GM18868 (cell line): ENCODE measurements around the gene GABRA1.

ENCODE experiments used
- ATAC-seq: cut with Tn5 transposase; IDR thresholded peaks from one replicate; pipeline ENCODE4 v1.9.1; 2021; ENCODE audit warnings: mild to moderate bottlenecking, moderate library complexity; ENCODE audit not compliant: unreplicated experiment

GABRA1 gene

DNA sequence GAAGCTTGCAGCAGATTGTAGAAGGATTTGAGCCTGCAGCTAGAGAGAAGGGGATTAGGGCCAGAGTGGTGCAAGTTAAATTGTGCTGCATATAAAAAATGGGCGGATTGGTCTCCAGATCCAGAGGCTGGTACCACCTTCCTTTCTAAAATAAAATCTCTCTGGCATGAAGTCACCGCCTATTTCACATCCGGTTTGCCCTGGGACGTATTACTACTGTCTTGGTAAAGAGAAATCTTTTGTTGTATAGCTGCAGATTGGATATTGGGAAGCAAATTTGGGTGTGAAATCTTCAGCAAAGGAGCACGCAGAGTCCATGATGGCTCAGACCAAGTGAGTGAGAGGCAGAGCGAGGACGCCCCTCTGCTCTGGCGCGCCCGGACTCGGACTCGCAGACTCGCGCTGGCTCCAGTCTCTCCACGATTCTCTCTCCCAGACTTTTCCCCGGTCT lies at the start of gene GABRA1:
Gene GABRA1 (plus strand): TSS at position 180 of the 451 bp plus-strand sequence. CDS start 2,691 bp downstream, outside the sequence.
- ATAC-seq, result no peak

DNA sequence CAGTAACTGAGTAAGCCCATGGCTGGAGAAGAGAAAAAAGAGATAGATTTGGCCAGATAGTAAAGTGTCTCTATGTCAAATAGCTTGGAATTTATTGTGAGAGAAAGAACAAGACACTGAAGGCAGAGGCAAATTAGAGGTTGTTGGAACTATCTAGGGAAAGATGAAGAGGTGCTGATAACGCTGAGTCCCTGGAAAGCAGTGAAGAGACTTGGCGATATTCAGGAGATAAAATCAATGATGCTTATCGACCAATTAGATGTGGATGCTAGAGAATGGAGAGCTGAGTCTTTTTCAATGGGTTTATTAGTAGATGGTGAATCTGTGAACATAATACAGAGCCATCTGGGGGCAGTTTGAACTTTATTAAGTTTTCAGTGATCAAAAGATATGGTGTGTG lies 48.6 kb upstream of the GABRA1 start:
- ATAC-seq, result no peak

DNA sequence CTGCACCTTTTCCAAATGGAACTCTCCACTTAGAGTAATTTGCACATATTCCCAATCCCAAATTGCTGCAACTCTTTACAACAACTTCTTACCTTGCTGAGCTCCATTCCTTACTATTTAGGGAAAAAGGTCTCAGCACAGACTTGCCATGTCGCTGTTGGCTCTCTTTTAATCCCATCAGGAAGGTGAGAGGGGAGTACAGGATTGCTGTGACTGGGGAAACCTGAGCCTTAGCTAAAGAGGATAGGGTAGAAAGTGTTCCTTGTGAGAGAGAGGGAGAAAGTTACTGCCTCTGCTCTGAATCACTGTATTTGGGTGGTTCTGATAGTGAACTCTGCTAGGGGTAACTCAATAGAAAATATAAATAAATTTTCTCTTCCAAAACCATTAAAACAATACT lies 43.7 kb upstream of the GABRA1 start:
- ATAC-seq, result no peak

DNA sequence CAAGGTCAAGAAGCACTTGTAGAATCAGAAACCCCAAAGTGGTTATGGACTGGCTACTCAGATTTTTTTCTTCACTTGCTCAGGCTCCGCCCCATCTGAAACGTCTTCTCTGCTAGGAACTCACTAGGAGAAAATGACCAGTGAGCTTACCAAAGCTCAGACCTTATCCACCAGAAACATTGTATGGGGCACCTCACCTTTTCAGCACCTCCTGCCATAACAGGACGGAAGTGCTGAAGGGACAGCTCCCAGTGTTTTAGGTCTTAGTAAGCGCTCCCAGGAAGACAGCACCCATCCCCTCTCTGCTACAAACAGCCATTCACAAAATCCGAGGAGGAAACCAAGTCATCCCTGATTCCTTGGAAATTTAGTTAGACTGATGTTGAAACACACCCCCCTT lies 1.2 kb upstream of the GABRA1 start:
- no peak for ATAC-seq

DNA sequence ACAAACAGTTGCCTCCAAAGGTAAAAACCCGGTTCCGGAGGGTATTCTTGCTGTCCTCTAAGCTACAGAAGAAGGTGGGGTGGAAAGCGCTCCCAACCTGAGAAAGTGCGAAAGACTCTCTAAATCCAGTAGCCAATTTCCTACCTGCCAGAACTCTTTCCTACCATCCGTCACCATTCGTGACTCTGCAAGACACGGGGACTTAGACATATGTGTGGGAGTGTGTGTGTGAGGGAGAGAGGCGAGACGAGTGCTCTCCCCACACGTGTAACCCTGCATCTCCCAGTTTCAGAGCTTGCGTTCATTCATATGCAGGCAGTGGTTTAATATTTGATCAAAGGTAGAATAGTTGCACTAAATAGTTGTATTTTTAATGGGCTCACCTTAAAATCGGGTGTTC lies 473 bp upstream of the GABRA1 start:
- ATAC-seq, result no peak

DNA sequence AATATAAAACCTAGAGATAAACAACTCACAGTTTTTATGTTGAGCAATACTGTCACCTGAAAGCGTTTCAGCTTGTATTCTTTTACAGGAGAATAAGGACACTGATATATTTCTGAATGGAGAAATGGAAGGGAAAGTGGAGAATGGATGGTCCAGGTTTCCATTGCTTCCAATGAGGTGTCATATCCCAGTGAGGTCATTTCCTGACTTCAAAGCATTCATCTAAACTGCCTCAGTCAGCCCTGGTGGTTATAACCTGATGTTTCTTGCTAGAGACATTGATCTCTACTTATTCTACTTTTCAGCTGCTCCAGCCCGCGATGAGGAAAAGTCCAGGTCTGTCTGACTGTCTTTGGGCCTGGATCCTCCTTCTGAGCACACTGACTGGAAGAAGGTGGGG lies 2.6 kb downstream of the GABRA1 start:
- ATAC-seq, result no peak

DNA sequence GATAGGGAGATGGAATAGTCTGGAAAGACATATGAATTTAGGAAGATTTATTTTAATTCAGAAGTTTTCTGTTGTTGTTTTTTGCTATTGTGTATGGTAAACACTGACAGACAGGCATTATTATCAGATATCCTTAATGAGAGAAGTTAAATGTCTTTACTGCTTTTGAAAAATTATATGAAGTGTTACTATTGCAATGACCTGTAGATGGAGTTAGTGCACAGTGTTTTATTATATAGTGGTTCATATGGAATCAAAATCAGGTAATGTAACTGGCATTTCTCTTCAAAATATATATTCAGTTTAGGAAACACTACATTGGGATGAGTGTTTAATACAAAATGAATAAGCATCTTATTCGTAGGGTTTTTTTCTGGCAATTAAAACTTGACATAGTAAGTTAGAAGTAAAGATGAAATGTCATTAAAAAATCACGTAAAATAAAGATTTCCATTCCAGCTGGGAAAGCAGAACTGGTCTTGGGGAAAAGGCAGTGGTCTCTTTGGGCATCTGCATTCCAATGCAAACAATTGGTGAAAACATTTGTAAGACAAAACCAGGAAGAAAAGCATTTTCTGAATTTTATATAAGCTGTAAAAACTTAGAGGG lies 3.9 kb downstream of the GABRA1 start:
- ATAC-seq, result no peak

DNA sequence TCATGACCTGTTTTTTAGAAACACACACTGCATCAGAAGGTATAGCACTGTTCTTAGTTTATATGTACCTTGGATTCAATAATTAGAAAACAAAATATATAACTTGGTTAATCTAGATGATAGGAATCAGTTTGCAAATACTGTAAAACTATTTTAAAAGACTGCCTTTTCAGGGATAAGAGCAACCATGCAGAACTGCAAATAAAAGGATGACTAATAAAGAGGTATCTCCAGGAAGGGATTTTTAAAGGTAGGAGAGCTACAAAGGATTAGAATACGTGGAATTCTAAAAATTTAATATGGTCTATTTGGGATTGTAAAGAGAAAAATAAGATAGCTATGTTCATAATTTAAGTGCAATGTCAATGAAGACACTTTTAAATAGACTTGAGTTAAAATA lies 9.4 kb downstream of the GABRA1 start:
- no peak for ATAC-seq

DNA sequence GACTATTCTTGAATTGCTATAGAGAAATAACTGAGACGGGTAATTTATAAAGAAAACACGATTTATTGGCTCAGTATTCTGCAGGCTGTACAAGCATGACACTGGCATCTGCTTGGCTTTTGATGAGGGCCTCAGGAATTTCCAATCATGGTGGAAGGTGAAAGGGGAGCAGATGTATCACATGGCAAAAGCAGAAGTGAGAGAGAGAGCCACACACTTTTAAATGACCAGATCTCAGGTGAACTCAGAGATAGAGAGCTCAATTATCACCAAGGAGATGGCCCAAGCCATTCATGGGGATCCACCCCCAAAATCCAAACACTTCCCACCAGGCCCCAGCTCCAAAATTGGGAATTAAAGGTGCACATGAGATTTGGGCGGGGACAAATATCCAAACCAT lies 15.3 kb downstream of the GABRA1 start:
- ATAC-seq, result peak; percentile 45

DNA sequence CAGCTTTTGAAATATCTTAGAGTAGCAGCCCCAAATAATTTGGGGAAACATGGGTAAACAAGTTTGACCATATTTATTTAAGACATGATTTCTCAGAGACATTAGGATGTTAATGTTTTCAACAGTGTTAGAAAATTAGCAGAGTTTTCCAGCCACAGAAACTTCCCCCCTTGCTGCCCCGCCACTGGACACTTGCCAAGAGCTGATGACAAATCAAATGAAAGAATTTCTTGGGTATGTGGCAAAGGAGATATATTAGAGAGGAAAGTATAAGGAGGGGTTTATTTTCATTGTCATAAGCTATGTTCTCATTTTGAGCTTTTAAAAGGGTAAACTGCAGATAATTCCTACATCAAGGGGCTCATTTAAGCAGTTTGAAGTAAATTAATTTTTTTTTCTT lies 15.9 kb downstream of the GABRA1 start:
- ATAC-seq, result no peak

DNA sequence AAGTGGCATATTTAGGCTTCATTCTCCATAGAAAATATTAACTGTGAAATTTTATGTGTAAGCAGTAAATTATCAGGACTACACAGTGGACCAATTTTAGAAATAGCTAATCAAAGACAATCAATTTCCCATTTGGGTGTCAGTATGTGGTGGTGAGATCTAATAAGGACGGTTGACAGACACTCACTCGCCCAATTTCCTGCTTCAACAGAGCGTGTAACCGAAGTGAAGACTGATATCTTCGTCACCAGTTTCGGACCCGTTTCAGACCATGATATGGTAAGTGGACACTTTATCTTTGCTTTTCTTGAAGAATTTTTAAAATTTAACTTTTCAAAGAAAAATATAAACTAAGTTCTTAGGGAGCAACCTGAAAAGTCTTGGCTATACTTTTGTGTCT lies 17.6 kb downstream of the GABRA1 start:
- ATAC-seq, result no peak

DNA sequence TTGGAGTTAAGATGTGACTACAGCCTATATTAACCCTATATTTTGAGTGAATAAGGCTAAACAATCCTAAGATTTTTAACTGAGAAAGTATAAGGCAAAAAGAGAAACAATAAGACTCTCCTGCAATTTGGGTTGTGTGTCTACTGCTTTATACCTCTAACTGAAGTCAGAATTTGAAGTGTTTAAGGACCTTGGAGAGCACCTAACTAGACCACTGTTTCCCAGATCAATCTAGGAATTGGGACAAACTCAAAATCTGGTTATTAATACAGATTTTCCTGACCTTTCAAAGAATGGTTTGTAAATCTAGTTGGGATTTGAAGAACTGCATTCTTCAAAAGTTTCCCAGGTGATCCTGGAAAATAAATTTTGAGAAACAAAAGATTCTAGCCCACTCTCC lies 42.1 kb downstream of the GABRA1 start:
- no peak for ATAC-seq

DNA sequence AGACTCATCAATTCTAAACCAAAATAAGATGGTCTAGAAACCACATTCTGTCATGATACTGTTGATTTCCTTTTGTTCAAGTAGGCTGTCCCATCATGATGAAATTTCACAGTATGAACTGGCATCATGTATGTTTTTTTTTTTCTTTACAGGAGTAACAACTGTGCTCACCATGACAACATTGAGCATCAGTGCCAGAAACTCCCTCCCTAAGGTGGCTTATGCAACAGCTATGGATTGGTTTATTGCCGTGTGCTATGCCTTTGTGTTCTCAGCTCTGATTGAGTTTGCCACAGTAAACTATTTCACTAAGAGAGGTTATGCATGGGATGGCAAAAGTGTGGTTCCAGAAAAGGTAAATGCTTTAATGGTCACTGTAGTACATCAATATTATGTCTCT lies 47.6 kb downstream of the GABRA1 start:
- no peak for ATAC-seq

DNA sequence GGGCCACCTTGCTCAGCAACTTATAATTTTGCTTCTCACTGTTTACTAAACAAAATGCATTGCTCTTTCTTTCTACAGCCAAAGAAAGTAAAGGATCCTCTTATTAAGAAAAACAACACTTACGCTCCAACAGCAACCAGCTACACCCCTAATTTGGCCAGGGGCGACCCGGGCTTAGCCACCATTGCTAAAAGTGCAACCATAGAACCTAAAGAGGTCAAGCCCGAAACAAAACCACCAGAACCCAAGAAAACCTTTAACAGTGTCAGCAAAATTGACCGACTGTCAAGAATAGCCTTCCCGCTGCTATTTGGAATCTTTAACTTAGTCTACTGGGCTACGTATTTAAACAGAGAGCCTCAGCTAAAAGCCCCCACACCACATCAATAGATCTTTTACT lies 49.1 kb downstream of the GABRA1 start:
- no peak for ATAC-seq

DNA sequence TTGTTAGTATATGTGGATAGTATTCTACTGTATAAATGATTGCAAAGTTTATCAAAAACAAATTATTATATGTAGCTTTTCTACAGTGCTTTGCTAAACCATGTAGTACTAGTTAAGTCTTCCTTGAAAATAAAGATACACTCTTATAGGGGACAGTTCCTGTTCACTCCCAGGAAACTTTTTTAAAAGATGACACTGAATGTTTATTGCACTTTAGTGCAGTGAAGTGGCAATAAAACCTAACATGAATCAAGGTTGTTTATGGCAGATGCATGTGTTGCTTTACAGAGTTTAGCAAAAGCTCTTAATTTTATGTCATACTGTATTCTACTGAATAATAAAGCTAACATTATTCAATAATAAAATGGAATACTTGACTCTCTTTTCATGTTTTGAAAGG lies 51.7 kb downstream of the GABRA1 start:
- no peak for ATAC-seq

DNA sequence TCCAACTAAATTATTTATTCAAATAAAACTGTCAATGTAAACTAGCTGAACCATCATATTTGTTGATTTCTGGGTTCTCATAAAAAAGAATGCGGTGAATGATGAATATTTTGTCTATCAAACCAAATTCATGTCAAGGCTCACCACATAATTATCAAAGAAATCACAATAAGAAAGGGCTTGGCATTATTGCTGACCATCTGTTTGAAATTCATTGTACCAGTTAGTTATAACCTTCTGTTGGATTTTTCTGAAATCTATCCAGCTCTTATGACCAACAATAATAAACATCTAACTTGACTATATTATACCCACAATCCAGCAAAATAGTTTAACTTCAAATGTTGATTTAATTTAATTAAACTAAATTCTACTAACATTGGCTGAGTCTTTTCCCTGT lies 53.1 kb downstream of the GABRA1 start:
- no peak for ATAC-seq

DNA sequence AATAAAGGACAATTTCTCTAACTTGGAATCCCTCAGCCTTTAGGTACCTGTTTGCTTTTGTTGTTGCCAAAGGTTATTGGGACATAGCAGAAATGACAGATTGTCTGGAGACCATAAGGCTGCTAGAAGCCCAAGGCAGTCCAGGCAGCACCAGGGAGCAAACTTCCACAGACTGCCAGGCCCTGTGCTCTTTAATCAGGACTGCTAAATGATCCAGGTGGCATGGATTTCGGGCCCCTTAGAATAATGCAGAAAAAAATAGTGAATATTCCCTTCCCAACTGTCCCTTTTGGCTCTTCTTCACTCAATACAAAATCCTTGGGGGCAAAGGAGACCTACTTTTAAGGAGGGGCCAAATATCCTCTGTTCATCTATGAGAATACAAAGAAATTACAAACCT lies 73.9 kb downstream of the GABRA1 start:
- no peak for ATAC-seq

DNA sequence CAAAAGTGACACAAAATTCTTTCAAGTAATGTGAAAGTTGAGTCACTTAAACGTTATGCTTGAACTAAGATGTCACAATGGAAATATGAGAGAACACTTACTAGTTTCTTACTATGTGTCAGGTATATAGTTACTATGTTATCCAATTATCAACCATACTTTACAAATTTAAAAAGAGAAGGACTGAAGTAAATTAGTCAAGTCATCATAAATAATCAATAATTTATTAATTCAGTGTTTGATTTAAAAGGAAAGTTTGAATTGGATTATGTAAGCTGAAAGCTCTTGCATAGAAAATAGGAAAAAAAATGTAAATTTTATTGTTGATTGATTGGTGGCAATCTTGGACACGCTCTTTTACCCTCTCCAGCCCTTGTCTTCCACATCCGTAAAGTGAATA lies 76.3 kb downstream of the GABRA1 start:
- no peak for ATAC-seq

DNA sequence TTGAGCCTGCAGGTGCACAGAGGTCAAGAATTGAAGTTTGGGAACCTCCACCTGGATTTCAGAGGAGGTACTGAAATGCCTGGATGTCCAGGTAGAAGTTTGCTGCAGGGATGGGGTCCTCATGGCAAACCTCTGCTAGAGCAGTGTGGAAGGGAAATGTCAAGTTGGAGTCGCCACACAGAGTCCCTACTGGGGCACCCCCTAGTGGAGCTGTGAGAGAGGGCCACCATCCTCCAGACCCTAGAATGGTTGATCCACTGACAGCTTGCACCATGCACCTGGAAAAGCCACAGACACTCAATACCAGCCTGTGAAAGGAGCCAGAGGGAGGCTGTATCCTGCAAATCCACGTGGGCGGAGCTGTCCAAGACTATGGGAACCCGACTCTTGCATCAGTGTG lies 78.0 kb downstream of the GABRA1 start:
- no peak for ATAC-seq

DNA sequence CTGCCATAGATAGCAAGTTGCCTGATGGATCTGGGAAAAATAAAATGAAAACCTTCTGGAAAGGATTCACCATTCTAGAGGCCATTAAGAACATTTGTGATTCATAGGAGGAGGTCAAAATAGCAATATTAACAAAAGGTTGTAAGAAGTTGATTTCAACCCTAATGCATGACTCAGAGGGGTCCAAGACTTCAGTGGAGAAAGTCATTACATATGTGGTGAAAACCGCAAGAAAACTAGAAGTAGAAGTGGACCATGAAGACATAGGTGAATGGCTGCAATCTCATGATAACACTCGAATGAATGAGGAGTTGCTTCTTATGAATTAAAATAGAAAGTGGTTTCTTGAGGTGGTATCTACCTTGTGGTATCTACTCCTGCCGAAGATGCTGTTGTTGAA lies 86.6 kb downstream of the GABRA1 start:
- ATAC-seq, result no peak

DNA sequence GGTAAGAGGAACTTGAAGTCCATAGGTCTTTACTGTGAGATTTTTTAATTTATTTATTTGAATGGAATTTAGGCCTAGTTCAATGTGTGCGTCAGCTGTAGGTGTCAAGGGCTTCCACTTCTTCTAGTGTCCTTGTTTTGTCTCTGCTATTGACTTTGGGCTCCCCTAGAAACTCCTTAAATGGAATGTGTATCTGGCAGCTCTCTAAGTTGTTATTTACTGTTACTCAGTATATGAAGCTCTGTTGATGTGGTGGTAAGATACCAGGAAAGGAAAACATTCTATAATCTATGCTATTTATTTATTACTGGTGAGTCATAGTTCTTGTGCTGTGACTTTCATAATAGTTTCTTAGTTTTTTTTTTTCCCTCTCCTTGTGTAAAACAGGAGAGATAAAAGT lies 97.1 kb downstream of the GABRA1 start:
- no peak for ATAC-seq

DNA sequence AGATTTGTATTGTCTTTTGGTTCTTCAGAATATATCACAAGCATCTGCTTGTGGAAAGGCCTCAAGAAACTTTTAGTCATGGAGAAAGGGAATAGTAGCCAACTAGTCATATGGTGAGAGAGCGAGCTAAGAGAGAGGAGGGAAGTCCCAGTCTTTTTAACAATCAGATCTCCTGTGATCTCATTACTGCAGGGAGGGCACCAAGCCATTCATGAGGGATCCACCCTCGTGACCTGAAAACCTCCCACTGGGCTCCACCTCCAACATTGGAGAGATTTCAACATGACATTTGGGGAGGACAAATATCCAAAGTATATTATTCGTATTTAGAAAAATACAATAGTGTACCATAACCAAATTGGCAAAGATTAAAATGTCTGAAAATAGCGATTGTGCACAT lies 99.0 kb downstream of the GABRA1 start:
- no peak for ATAC-seq
